ENCODE measurements around the gene TPGS1.
A peak's percentile ranks its signal among the peaks of the same experiment; 100 is the strongest.
"Not testable (repeated sequence)": the region's sequence is repeated elsewhere in the genome, so short reads cannot be mapped to it uniquely, and the experiment has no call there.

TPGS1 gene

DNA sequence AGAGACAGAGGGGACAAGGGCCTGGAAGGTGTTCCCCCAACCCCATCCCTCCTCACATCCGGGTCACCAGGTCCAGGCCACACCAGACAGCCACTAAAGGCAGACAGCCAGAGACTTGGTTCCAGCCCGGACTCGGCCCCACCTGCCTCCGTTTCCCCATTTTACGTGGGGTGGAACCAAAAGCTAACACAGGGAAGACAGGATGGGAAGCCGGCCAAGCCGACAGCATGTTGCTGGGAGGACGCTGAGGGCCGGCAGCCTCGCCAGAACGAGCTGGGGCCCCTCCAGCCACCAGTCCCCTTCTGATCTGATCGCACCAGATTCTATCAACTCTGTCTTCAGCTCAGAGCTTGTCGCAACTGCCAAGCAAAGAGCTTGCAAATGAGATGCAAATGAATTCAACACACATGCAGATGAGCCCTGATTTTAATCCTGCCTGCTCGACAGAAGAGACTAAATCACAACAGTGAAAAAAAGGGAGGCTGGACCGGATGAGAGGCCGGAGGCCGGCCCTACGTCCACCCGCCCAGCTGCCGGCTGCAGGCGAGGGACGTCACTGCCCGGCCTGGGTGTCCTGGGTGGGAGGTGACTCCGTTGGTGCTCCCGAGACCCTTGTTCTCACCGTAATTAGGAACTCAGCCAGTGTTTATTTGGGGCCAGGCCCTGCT is 28.9 kb upstream of the TPGS1 start:
- no peak for DNase-seq (ENCODE audit: low spot score)

GRCh38 chr19:478976-479375 is 28.3 kb upstream of the TPGS1 start:
- DNase-seq (ENCODE audit: low spot score), result no peak

- DNase-seq (ENCODE audit: low spot score), result no peak
Measured at GRCh38 chr19:480016-480855, 27.1 kb upstream of the TPGS1 start.

GRCh38 chr19:481100-481499 is 26.2 kb upstream of the TPGS1 start:
- not testable (repeated sequence) for DNase-seq (ENCODE audit: low spot score)

DNA sequence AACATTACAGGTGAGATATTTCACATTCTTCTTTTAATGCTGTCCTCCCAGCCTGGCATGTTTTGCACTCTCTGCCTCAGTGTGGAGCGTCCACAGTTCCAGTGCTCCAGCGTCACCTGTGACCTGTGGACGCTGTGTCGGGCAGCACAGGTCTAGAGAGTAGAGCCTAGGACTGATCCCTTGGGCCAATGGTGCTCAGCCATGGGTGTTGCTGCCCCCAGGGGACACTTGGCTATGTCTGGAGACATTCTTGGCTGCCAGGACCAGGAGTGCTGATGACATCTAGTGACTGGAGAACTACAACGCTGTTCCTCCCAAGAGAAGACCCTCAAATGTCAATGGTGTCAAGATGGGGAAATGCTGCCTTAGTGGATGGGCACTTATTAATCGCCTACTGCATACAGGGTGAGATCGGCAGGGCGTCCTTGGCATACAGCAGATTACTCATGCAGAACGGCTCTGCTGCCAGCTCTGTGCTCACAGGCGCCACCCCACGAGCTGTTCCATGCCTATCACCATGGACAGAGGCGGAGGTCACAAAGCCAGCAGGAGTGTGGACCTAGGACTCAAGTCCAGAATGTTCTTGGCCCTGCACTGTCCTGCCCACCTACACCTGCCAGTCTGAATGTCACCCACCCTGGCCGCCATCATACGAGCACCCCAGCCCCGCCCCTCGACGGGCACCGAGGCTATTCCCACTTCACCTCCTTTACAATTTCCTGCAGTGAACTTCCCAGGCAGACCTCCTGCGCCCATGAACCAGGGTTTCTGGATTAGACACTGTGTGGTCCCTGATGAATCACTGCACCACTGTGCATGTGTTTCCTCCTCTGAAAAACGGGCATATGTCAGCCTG is 24.9 kb upstream of the TPGS1 start:
- DNase-seq (ENCODE audit: low spot score), result no peak

- DNase-seq (ENCODE audit: low spot score), result no peak
Measured at GRCh38 chr19:483332-484072, 23.8 kb upstream of the TPGS1 start.

DNA sequence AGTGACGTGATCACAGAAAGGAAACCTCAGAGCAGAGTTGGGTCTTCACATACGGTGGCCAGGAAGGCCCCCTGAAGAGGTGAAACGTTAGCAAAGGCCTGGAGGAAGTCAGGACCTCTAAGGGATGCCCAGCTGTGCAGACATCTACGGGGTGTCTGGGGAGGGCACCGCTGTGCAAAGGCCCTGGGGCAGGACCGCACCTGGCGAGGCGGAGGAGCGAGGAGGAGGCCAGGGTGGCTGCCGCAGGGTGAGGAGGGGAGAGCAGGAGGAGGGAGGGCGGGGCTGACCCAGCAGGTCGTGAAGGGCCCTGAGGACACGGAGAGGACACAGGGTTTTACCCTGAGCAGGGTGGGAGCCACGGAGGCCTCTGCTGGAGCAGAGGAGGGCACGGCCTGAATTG is 22.8 kb upstream of the TPGS1 start:
- DNase-seq (ENCODE audit: low spot score), result no peak

- DNase-seq (ENCODE audit: low spot score), result no peak
Measured at GRCh38 chr19:485077-485476, 22.2 kb upstream of the TPGS1 start.

DNA sequence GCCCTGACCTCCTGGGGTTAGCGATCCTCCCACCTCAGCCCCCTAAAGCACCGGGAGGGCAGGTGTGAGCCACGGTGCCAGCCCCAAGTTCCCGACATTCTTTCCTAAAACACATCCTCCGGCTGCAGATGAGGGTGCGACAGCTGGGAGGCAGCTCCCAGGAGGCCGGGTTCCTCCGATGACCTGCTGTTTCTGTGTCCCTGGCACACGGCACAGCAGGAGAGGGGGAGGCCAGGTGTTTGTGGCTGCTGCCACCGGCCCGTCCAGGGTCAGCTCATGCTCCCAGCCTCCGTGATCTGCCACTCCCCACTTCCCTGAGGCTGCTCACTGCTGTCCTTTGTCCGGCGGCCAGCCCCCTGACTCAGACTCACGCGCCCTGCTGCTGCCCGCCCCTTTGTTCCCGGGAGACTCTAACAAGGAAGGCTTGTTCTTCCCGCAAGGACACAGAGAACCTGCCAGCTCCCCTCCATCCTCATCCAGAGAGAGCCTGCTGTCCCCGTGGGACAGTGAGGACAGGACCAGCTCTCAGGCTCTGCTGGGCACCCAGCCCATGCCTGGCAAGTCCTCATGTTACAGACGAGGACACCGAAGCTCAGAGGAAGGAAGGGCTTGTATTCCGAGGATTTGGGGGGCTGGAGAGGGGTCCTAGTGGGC is 21.6 kb upstream of the TPGS1 start:
- DNase-seq (ENCODE audit: low spot score), result no peak

DNA sequence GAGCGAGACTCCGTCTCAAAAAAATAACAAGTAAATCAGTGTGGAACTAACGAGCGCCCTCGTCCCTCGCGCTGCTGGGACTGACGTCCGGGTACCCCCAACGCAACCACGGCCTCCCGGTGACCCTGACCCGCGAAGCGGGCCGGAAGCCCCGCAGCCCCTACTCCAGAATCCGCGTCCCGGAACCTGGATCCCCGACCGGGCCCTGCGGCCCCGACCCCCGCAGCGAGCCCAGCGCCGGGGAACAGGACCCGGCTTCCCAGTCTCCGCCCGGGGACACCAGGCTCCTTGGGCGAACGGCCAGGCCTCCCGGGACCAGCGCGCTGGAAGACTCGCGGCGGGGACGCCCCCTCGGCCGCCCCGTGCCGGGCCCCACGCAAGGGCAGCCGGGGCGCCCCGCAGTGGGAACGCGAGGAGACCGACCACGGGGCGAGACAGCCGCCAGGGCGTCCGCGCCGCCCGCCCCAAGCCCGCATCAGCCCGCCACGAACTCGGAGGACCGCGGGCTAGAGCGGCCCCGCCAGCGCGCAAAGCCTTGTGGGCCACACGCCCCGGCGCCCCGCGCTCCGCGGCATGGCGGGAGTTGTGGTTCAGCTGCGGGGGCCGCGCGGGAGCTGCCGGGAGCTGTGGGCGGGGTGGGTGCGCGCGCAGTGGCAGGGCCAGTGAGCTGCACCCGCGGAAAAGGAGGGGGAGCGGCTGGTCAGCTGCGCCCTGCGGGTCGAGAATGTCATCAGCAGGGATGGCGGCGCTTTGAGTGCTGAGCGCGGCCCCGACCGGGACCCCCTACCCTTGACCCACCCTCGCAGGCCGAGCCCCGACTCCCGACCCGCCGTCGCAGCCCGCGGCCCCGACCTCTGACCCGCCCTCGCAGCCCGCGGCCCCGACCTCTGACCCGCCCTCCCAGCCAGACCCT is 18.5 kb upstream of the TPGS1 start:
- DNase-seq (ENCODE audit: low spot score), result peak; percentile 92

DNA sequence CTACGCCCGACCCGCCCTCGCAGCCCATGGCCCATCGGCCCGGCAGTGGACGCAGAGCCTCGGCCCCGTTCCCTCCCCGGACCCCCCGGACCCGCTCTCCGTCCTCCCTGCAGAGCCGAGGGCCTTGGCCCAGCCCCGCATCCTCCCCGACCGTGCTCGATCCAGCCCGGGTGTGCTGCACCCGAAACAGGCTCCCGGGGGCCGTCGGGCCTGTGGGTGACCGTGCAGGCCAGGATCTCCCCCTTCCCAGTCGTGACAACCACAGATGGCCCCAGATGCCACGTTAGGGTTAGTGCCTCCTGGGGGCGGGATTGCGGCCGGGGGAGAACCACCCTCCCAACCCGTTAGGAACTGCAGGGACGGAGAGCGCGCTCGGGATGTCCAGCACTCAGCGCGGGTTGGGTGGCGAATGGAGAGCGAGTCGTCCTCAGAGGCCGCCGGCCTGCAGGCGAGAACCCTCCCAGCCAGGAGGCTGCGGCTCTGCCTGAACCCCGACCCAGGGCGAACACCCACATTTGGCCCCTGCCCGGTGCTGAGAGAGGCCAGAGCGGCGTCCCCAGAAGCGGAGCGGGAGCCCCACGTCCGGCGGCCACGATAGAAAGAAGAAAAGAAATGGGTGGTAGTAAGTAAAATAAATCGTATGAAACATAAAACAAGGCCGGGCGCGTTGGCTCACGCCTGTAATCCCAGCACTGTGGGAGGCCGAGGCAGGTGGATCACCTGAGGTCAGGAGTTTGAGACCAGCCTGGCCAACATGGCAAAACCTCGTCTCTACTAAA is 17.7 kb upstream of the TPGS1 start:
- DNase-seq (ENCODE audit: low spot score), result no peak

- no peak for DNase-seq (ENCODE audit: low spot score)
Measured at GRCh38 chr19:491146-491741, 16.1 kb upstream of the TPGS1 start.

DNA sequence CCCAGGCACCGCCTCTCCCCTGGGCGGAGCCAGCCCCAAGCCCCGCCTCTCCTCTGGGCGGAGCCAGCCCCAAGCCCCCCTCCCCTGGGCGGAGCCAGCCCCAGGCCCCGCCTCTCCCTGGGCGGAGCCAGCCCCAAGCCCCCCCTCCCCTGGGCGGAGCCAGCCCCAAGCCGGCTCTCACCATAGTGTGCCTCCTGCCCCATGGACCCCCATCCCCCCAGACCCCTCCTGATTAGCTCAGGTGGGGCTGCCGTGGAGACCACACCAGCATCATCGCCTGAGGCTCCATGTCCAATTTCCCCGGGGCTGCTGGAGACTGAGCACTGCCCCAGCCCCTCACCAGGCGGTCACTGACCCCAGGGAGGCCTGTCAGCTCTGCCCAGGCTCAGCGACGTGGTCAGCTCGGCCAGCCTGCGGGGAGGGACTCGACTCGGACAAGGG is 15.2 kb upstream of the TPGS1 start:
- no peak for DNase-seq (ENCODE audit: low spot score)

DNA sequence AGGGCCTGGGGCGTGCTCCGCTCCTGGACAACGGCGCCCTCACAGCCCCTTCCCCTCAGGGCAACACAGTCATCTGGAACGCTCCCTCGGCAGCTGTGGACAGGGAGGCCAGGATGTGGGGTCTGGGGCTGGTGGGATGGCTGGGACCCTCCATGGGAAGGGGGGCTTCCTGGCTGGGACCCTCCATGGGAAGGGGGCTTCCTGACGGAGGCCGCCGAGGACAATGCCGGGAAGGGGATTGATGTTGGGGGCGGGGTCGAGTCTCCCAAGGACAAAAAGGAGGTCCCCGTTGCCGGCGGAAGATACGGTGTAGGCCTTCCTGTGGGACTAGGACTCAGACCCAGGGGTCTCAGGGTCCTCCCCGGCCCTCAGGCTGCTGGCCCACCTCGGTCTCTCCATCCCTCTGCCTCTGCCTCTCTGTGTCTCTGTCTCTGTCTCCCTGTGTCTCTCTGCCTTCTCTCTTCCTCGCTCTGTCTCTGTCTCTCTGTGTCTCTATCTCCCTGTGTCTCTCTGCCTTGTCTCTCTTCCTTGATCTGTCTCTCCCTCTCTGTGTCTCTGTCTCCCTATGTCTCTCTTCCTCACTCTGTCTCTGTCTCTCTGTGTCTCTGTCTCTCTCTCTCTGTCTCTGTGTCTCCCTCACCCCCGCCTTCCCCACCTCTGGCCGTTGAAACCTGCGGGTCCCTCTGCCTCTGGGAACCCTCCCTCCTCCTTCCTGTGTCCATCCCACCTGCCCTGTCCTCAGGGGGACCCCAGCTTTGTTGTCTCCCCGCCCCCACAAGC is 13.7 kb upstream of the TPGS1 start:
- DNase-seq (ENCODE audit: low spot score), result no peak

- DNase-seq (ENCODE audit: low spot score), result no peak
Measured at GRCh38 chr19:494171-495080, 12.9 kb upstream of the TPGS1 start.

- no peak for DNase-seq (ENCODE audit: low spot score)
Measured at GRCh38 chr19:495081-495401, 12.3 kb upstream of the TPGS1 start.

DNA sequence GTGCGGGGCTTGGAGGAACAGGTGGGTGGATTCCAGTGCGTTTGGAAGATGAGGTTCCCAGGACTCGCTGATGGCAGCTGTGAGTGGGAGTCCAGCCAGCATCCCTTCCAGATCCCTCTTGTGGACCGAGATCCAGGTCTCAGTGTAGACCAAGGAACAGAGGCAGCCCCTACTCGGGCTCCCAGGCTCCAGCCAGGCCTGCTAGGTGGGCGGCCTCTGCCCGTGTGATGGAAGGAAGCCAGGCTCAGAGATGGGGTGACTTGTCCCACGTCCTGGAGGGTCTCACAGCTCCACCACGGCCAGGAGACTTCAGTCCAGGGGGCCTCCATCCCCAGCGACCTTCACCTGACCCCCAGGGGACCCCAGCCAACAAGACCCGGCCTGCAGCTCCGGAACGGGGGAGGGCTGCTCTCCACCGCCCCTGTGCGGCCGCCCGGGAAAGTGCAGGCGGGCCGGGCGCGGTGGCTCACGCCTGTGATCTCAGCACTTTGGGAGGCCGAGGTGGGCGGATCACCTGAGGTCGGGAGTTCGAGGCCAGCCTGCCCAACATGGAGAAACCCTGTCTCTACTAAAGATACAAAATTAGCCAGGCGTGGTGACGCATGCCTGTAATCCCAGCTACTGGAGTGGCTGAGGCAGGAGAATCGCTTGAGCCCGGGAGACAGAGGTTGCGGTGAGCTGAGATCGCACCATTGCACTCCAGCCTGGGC is 11.7 kb upstream of the TPGS1 start:
- DNase-seq (ENCODE audit: low spot score), result peak; percentile 51
